HCT116 (cell line): ENCODE results near the gene MXRA8. TPM values are rescaled to one million over a fixed set of nuclear protein-coding genes. Genes with fewer than 3 reads are reported as not detected.

Experiments used
- ATAC-seq: fragments of 200-7000 bp; cut with Tn5 transposase; 2 replicates; pipeline ENCODE4 v1.9.1; 2020; ENCODE audit warnings: mild to moderate bottlenecking, moderate library complexity
- BruUV-seq: library from RNA; stranded (reverse); fragments of 400-500 nt; replicated peaks from 2 replicates; lab custom pipeline; 2021; lab: Mats Ljungman, UMichigan
- CTCF ChIA-PET: fragments of 300-600 bp; sonication (Branson Sonifier 250); formaldehyde crosslinking; loops from one replicate; lab custom pipeline; 2021; ENCODE audit warnings: antibody characterized with exemption; lab: Charles Lee
- POLR2A ChIA-PET: fragments of 300-600, 350-600 bp; sonication (Branson Sonifier 250); formaldehyde crosslinking; loops from one replicate; lab custom pipeline; 2021; ENCODE audit warnings: antibody characterized with exemption; lab: Charles Lee
- RAD21 ChIA-PET, 2 experiments: fragments of 300-600 bp; sonication (Branson Sonifier 250); formaldehyde crosslinking; loops; one replicate each; lab custom pipeline; 2023; ENCODE audit warnings: low total read pairs in 2 of 2; ENCODE audit not compliant: uncharacterized antibody in 2 of 2, unreplicated experiment in 2 of 2, low non-redundant PET in 1 of 2; lab: Charles Lee
- DNase-seq: peaks from one replicate; pipeline ENCODE4 v3.0.0-alpha.2; 2010; ENCODE audit warnings: low read depth, low spot score
- H2AFZ ChIP-seq: fragments of 200-600 bp; shearing (Covaris generic), sonication (generic); 2 replicates; pipeline ENCODE4 v1.6.1; 2017; ENCODE audit warnings: low read depth, mixed run types, mixed read lengths, antibody characterized with exemption, low read length; ENCODE audit not compliant: poor library complexity, severe bottlenecking
- H3K27ac ChIP-seq: 2 replicates; pipeline ENCODE4 v1.5.1; 2012; ENCODE audit warnings: low read depth, low read length
- H3K27me3 ChIP-seq: fragments of 200-600 bp; sonication (generic); 2 replicates; pipeline ENCODE4 v1.6.1; 2016; ENCODE audit warnings: mixed run types, low read length, mixed read lengths; ENCODE audit not compliant: insufficient read depth
- H3K36me3 ChIP-seq, 2 experiments: fragments of 200-500 bp in 1 of 2; fragments of 200-600 bp in 1 of 2; sonication (Bioruptor generic) in 1 of 2; sonication (generic) in 1 of 2; 2 replicates each; pipeline versions ENCODE4 v1.5.1 to v1.6.1; 2014 to 2016; ENCODE audit warnings: low read length in 2 of 2, inconsistent platforms in 1 of 2, mixed read lengths in 1 of 2, mixed run types in 1 of 2; ENCODE audit not compliant: insufficient read depth in 2 of 2, control insufficient read depth in 1 of 2
- H3K4me1 ChIP-seq, 2 experiments: fragments of 200-600 bp in 1 of 2; sonication (generic) in 1 of 2; 2 replicates each; pipeline versions ENCODE4 v1.5.1 to v1.6.1; 2012 to 2017; ENCODE audit warnings: low read length in 2 of 2, inconsistent platforms in 1 of 2, mild to moderate bottlenecking in 1 of 2, mixed read lengths in 1 of 2, mixed run types in 1 of 2, moderate library complexity in 1 of 2; ENCODE audit not compliant: insufficient read depth in 2 of 2, control insufficient read depth in 1 of 2
- H3K4me2 ChIP-seq: fragments of 200-600 bp; sonication (generic); 2 replicates; pipeline ENCODE4 v1.6.1; 2017; ENCODE audit warnings: mixed run types, low read length, mixed read lengths
- H3K4me3 ChIP-seq, 2 experiments: fragments of 200-600 bp in 1 of 2; sonication (generic) in 1 of 2; replicated peaks in 1 of 2; 2 replicates each; pipeline ENCODE4 v1.5.1; 2011 to 2016; ENCODE audit warnings: low read length in 2 of 2, control low read depth in 1 of 2, low read depth in 1 of 2, mild to moderate bottlenecking in 1 of 2, mixed read lengths in 1 of 2, mixed run types in 1 of 2
- H3K79me2 ChIP-seq: fragments of 200-600 bp; sonication (generic); 2 replicates; pipeline ENCODE4 v1.6.1; 2017; ENCODE audit warnings: mild to moderate bottlenecking, mixed run types, low read length, moderate library complexity, mixed read lengths; ENCODE audit not compliant: insufficient read depth
- H3K9ac ChIP-seq: fragments of 200-600 bp; sonication (generic); 2 replicates; pipeline ENCODE4 v1.6.1; 2016; ENCODE audit warnings: low read length, mixed read lengths
- H3K9me2 ChIP-seq: fragments of 200-600 bp; sonication (generic), shearing (Covaris generic); 2 replicates; pipeline ENCODE4 v1.6.1; 2017; ENCODE audit warnings: mixed run types, mild to moderate bottlenecking, moderate library complexity; ENCODE audit not compliant: insufficient read depth
- H3K9me3 ChIP-seq, 2 experiments: fragments of 200-500 bp in 1 of 2; fragments of 200-600 bp in 1 of 2; sonication (Bioruptor generic) in 1 of 2; sonication (generic) in 1 of 2; 2 replicates each; pipeline ENCODE4 v1.6.1; 2014 to 2017; ENCODE audit warnings: low read length in 2 of 2, mixed read lengths in 2 of 2, inconsistent platforms in 1 of 2, low read depth in 1 of 2, mild to moderate bottlenecking in 1 of 2, mixed run types in 1 of 2, moderate library complexity in 1 of 2; ENCODE audit not compliant: control insufficient read depth in 1 of 2, insufficient read depth in 1 of 2
- H4K20me1 ChIP-seq: fragments of 200-600 bp; sonication (generic), shearing (Covaris generic); 2 replicates; pipeline ENCODE4 v1.6.1; 2017; ENCODE audit warnings: mixed run types, mild to moderate bottlenecking, moderate library complexity; ENCODE audit not compliant: insufficient read depth
- CBX3 ChIP-seq: IDR thresholded peaks from 2 replicates; pipeline ENCODE4 v1.6.1; 2012; ENCODE audit warnings: low read depth
- CEBPB ChIP-seq: IDR thresholded peaks from 2 replicates; pipeline ENCODE4 v1.6.1; 2012; ENCODE audit warnings: low read depth
- EGR1 ChIP-seq: IDR thresholded peaks from 2 replicates; pipeline ENCODE4 v1.6.1; 2012; ENCODE audit warnings: low read depth
- ELF1 ChIP-seq: IDR thresholded peaks from 2 replicates; pipeline ENCODE4 v1.6.1; 2012; ENCODE audit warnings: low read depth, borderline replicate concordance
- EZH2 ChIP-seq: fragments of 200-600 bp; sonication (generic); IDR thresholded peaks from 2 replicates; pipeline ENCODE4 v1.6.1; 2017; ENCODE audit warnings: antibody characterized with exemption, mixed run types
- EZH2phosphoT487 ChIP-seq: fragments of 200-600 bp; IDR thresholded peaks from 2 replicates; pipeline ENCODE4 v1.6.1; 2018; ENCODE audit warnings: antibody characterized with exemption, borderline replicate concordance
- JUND ChIP-seq: IDR thresholded peaks from 2 replicates; pipeline ENCODE4 v1.6.1; 2012
- MAX ChIP-seq: IDR thresholded peaks from 2 replicates; pipeline ENCODE4 v1.6.1; 2012
- POLR2A ChIP-seq: IDR thresholded peaks from 2 replicates; pipeline ENCODE4 v1.7.0; 2011; ENCODE audit warnings: borderline replicate concordance; ENCODE audit not compliant: insufficient read depth, insufficient read length; ENCODE audit errors: extremely low read depth
- POLR2AphosphoS5 ChIP-seq: IDR thresholded peaks from 2 replicates; pipeline ENCODE4 v1.6.1; 2011; ENCODE audit warnings: mild to moderate bottlenecking, low read depth, low read length, moderate library complexity
- RAD21 ChIP-seq: IDR thresholded peaks from 2 replicates; pipeline ENCODE4 v1.6.1; 2012; ENCODE audit warnings: low read depth, mild to moderate bottlenecking
- REST ChIP-seq: IDR thresholded peaks from 2 replicates; pipeline ENCODE4 v1.6.1; 2012; ENCODE audit warnings: low read depth
- SP1 ChIP-seq: IDR thresholded peaks from 2 replicates; pipeline ENCODE4 v1.6.1; 2012; ENCODE audit warnings: low read depth
- SRF ChIP-seq: IDR thresholded peaks from 2 replicates; pipeline ENCODE4 v1.6.1; 2012; ENCODE audit warnings: low read depth
- TCF7L2 ChIP-seq: IDR thresholded peaks from 2 replicates; pipeline ENCODE4 v1.7.0; 2011; ENCODE audit warnings: borderline replicate concordance, inconsistent platforms; ENCODE audit not compliant: insufficient read depth, insufficient read length; ENCODE audit errors: extremely low read depth
- YY1 ChIP-seq: IDR thresholded peaks from 2 replicates; pipeline ENCODE4 v1.6.1; 2011; ENCODE audit warnings: low read length, low read depth, moderate library complexity, mild to moderate bottlenecking; ENCODE audit not compliant: insufficient replicate concordance; ENCODE audit errors: extremely low read depth
- ZFX ChIP-seq: fragments of 450-650 bp; IDR thresholded peaks from 2 replicates; pipeline ENCODE4 v1.6.1; 2017
- ZNF274 ChIP-seq: fragments of 200-500 bp; sonication (Bioruptor generic); IDR thresholded peaks from 2 replicates; pipeline ENCODE4 v1.6.1; 2014; ENCODE audit warnings: mild to moderate bottlenecking, low read depth, low read length, inconsistent platforms
- intact Hi-C: fragments of 100-400 bp; cut with micrococcal nuclease; formaldehyde crosslinking; loops from 2 replicates; pipeline ENCODE4 v1.10.0; 2022
- total RNA-seq: library from RNA; stranded (reverse); gene quantifications from one replicate; pipeline ENCODE4 v1.2.1, GENCODE V29; 2021; ENCODE audit not compliant: unreplicated experiment
- TF ChIP-seq, protein P1 (sequence below), 3 experiments: fragments of 200-600 bp in 1 of 3; sonication (generic) in 1 of 3; IDR thresholded peaks in 2 of 3; conservative IDR thresholded peaks in 1 of 3; 2 replicates each; pipeline ENCODE4 v1.5.1; 2012 to 2017; ENCODE audit warnings: low read depth in 2 of 3, low read length in 2 of 3, antibody characterized with exemption in 1 of 3, borderline replicate concordance in 1 of 3, control low read depth in 1 of 3, mild to moderate bottlenecking in 1 of 3, mixed read lengths in 1 of 3, mixed run types in 1 of 3, moderate library complexity in 1 of 3; ENCODE audit not compliant: insufficient read depth in 1 of 3

Gene MXRA8
- total RNA-seq, 1 experiment from 2014 or later, result 0.74 TPM

DNA sequence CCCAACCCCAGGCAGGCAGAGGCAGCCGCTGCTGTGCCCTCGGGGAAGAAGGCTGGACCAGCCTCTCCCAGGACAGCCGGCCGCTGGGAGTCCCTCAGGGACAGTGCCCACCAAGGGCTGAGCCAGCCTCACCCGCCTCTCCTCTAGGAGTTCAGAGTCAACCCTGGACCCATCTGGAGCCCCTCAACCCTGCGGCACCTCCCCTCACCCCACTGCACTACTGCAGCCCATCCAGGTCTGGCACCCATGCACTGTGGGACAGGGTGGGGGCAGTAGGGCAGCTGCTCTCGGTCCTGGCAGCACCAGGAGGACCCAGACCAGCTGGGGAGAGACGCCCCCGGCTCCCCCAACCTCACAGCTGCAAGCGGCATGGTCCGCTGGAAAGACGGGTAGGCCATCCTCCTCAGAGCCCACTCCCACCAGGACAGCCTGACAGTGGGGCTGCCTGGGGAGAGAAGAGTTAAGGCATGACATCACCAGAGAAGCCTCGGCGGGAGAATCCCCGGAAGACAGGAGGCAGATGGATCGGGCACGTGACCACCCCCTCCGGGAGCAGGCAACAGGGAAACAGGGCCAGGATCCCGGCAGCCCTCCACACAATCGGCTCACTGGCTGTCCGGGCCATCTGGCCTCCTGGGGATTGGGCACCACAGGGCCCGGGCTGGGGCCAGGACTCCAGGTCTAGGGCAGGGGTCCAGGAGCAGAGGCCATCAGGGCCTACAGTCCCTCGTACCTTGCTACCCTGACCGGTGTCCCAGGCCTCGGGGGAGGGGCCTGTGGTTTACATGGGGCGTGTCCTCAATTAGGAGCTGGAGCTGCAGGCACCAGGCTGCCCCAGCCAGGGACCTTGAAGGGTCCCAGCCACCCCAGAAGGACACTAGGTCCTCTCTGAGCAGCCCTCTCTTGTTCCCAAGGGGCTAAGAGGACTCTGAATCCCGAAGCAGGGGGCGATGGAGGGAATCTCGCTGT lies 53.7 kb downstream of the MXRA8 start:
- ChIA-PET POLR2A (interaction anchor here (1.1 to 1.2 kb wide), 2 partner anchors 71 to 230 kb away, joined by 4 to 5 read pairs; partner anchors contain the start of genes AURKAIP1 and RNF223), CTCF (interaction anchor here (0.7 to 1.7 kb wide), 4 partner anchors 13 to 200 kb away, joined by 3 to 16 read pairs (median 4); no protein-coding TSS in a partner anchor), RAD21 (interaction anchor here in 1 of 2 experiments (1.1 kb wide), 1 partner anchor 13 kb away, joined by 3 read pairs; no protein-coding TSS in a partner anchor)
- H2AFZ ChIP-seq, result no peak overlapping the region
- H3K4me2 ChIP-seq, result peak overlapping the region; percentile 99
- DNase-seq (no peak), ATAC-seq (peak; percentile 44)
- no peaks in the 10 kb centered on the region for H3K27me3 ChIP-seq
- H3K79me2 ChIP-seq, result peaks cover 21% of the 10 kb centered on the region
- peak overlapping the region; percentile 99 for H3K27ac ChIP-seq
- no peaks in the 10 kb centered on the region for H3K9me3 ChIP-seq
- intact Hi-C loops, result loop anchor here (2.0 to 5.0 kb wide), 2 partner anchors 43 to 70 kb away; partner anchors contain the start of genes AURKAIP1 and DVL1
- peaks cover 29 to 50% of the 10 kb centered on the region in 2 experiments for H3K4me1 ChIP-seq
- no peaks in the 10 kb centered on the region for H3K9me2 ChIP-seq
- peak overlapping the region; percentile 79 for H3K9ac ChIP-seq
- H3K4me3 ChIP-seq, result peak overlapping the region; percentile 60 to 86
- H4K20me1 ChIP-seq, result no peaks in the 10 kb centered on the region
- no peaks in the 10 kb centered on the region for H3K36me3 ChIP-seq
- BruUV-seq, result no TSS peak
- TF ChIP-seq EZH2, result no peak
- no peak for TF ChIP-seq ZNF274
- TF ChIP-seq SP1, result no peak
- TF ChIP-seq POLR2AphosphoS5, result peak; percentile 44
- TF ChIP-seq CBX3, result no peak
- TF ChIP-seq MAX, result no peak
- TF ChIP-seq CEBPB, result no peak
- no peak for TF ChIP-seq SRF
- TF ChIP-seq EGR1, result no peak
- TF ChIP-seq POLR2A, result peak; percentile 23
- no peak for TF ChIP-seq ELF1
- TF ChIP-seq REST, result no peak
- TF ChIP-seq JUND, result no peak
- TF ChIP-seq ZFX, result peak; percentile 77; the same call in 1 of the 2 replicates
- no peak for TF ChIP-seq EZH2phosphoT487
- no peak for TF ChIP-seq RAD21
- no peak for TF ChIP-seq TCF7L2
- TF ChIP-seq, protein P1, sequence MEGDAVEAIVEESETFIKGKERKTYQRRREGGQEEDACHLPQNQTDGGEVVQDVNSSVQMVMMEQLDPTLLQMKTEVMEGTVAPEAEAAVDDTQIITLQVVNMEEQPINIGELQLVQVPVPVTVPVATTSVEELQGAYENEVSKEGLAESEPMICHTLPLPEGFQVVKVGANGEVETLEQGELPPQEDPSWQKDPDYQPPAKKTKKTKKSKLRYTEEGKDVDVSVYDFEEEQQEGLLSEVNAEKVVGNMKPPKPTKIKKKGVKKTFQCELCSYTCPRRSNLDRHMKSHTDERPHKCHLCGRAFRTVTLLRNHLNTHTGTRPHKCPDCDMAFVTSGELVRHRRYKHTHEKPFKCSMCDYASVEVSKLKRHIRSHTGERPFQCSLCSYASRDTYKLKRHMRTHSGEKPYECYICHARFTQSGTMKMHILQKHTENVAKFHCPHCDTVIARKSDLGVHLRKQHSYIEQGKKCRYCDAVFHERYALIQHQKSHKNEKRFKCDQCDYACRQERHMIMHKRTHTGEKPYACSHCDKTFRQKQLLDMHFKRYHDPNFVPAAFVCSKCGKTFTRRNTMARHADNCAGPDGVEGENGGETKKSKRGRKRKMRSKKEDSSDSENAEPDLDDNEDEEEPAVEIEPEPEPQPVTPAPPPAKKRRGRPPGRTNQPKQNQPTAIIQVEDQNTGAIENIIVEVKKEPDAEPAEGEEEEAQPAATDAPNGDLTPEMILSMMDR (IDR thresholded peaks at IDR 0.05 in 2 of 3, conservative IDR thresholded peaks at IDR 0.05 in 1 of 3; ENCODE audit: borderline replicate concordance in 1 of 3, insufficient read depth in 1 of 3, low read depth in 2 of 3, low read length in 2 of 3), result no peak
- TF ChIP-seq YY1, result no peak
